HL-60 (cell line): ENCODE data around the gene FOXE3.

Source experiments
- GABPA ChIP-seq: IDR thresholded peaks from 2 replicates; pipeline ENCODE4 v1.6.1; 2012; ENCODE audit warnings: low read depth
- POLR2AphosphoS5 ChIP-seq: IDR thresholded peaks from 2 replicates; pipeline ENCODE4 v1.6.1; 2012; ENCODE audit warnings: low read depth
- REST ChIP-seq: IDR thresholded peaks from 2 replicates; pipeline ENCODE4 v1.6.1; 2012; ENCODE audit warnings: low read depth; ENCODE audit not compliant: insufficient replicate concordance
- TF ChIP-seq, protein P1 (sequence below): IDR thresholded peaks from one replicate; pipeline ENCODE4 v1.5.1; 2011; ENCODE audit warnings: low read length, control low read depth, inconsistent platforms; ENCODE audit not compliant: insufficient read depth

- TF ChIP-seq, protein P1, sequence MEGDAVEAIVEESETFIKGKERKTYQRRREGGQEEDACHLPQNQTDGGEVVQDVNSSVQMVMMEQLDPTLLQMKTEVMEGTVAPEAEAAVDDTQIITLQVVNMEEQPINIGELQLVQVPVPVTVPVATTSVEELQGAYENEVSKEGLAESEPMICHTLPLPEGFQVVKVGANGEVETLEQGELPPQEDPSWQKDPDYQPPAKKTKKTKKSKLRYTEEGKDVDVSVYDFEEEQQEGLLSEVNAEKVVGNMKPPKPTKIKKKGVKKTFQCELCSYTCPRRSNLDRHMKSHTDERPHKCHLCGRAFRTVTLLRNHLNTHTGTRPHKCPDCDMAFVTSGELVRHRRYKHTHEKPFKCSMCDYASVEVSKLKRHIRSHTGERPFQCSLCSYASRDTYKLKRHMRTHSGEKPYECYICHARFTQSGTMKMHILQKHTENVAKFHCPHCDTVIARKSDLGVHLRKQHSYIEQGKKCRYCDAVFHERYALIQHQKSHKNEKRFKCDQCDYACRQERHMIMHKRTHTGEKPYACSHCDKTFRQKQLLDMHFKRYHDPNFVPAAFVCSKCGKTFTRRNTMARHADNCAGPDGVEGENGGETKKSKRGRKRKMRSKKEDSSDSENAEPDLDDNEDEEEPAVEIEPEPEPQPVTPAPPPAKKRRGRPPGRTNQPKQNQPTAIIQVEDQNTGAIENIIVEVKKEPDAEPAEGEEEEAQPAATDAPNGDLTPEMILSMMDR: no peak
- TF ChIP-seq POLR2AphosphoS5 (no peak), REST (no peak), GABPA (no peak)
Observed at GRCh38 chr1:47395433-47395832, 20.7 kb upstream of the FOXE3 start.
